Mucosa of descending colon (tissue), 3 donors: ENCODE measurements around the gene CLHC1. TPM values are rescaled to one million over a fixed set of nuclear protein-coding genes. Genes with fewer than 3 reads are reported as not detected.
"Not testable (repeated sequence)": the region's sequence is repeated elsewhere in the genome, so short reads cannot be mapped to it uniquely, and the experiment has no call there.

Source experiments
- ATAC-seq: fragments of 200-7000 bp; cut with Tn5 transposase; one replicate; pipeline ENCODE4 v1.9.1; 2020; ENCODE audit warnings: mild to moderate bottlenecking, moderate library complexity
- DNase-seq, 3 donors: peaks; one replicate each; pipeline ENCODE4 v3.0.0-alpha.2; 2020
- H3K36me3 ChIP-seq: fragments of 200-600 bp; one replicate; pipeline ENCODE4 v1.8.0; 2021; ENCODE audit warnings: low read depth, mild to moderate bottlenecking
- H3K4me1 ChIP-seq: fragments of 200-600 bp; one replicate; pipeline ENCODE4 v1.8.0; 2021; ENCODE audit warnings: low read depth, mild to moderate bottlenecking
- H3K4me3 ChIP-seq: fragments of 200-600 bp; one replicate; pipeline ENCODE4 v1.8.0; 2021; ENCODE audit warnings: mild to moderate bottlenecking
- H3K9me3 ChIP-seq: fragments of 200-600 bp; one replicate; pipeline ENCODE4 v1.8.0; 2021; ENCODE audit warnings: mild to moderate bottlenecking
- CTCF ChIP-seq: fragments of 200-600 bp; IDR thresholded peaks from one replicate; pipeline ENCODE4 v1.8.0; 2022; ENCODE audit warnings: antibody characterized with exemption, mild to moderate bottlenecking
- intact Hi-C, 2 donors: fragments of 100-400 bp; cut with DNase I in 1 of 2; cut with micrococcal nuclease in 1 of 2; formaldehyde crosslinking; loops; one replicate each; pipeline versions ENCODE4 v1.11.0 to v1.11.1; 2022; cut with DNase I, micrococcal nuclease
- total RNA-seq, 3 donors: library from RNA; stranded (reverse); fragmentation: NEBNext Ultra II Directional in 2 of 3; extraction: Animal tissue kit (Norgen Biotek cat#: 25700) in 2 of 3; gene quantifications; one replicate each; pipeline versions ENCODE4 v1.2.1 to v1.2.4, GENCODE V29; 2021 to 2023
- donor health status: DM: no; HTN: no; CAD: no; lungs with moderate emphysema.
- donor health status: DM: no; HTN: no; CAD: no.
- donor health status: DM: no; HTN: yes; CAD: no.

CLHC1 gene
- total RNA-seq, 3 donors from 2014 or later = 9.2 to 15.5 (median 13.2) TPM

- peaks cover 3% of the 10 kb centered on the region for H3K9me3 ChIP-seq
- TF ChIP-seq CTCF = no peak
- no peaks in the 10 kb centered on the region for H3K36me3 ChIP-seq
- H3K4me3 ChIP-seq = no peak overlapping the region
- DNase-seq (no peak), ATAC-seq (no peak)
- no peaks in the 10 kb centered on the region for H3K4me1 ChIP-seq
- intact Hi-C loops = no loop called here
Measured at GRCh38 chr2:55204536-55204935, 27.6 kb downstream of the CLHC1 start.

- Histone ChIP-seq H3K9me3 (peaks cover 3% of the 10 kb centered on the region), H3K36me3 (no peaks in the 10 kb centered on the region), H3K4me1 (no peaks in the 10 kb centered on the region), H3K4me3 (no peak overlapping the region)
- ATAC-seq (no peak), DNase-seq (no peak)
- intact Hi-C loops = no loop called here
- TF ChIP-seq CTCF = no peak
Measured at GRCh38 chr2:55200416-55200815, 31.7 kb downstream of the CLHC1 start.

- TF ChIP-seq CTCF = no peak
- H3K4me3 ChIP-seq = no peak overlapping the region
- ATAC-seq = no peak
- DNase-seq = no peak
- no peaks in the 10 kb centered on the region for H3K4me1 ChIP-seq
- intact Hi-C loops = no loop called here
- peaks cover 3% of the 10 kb centered on the region for H3K9me3 ChIP-seq
- H3K36me3 ChIP-seq = no peaks in the 10 kb centered on the region
Measured at GRCh38 chr2:55196526-55196925, 35.6 kb downstream of the CLHC1 start.

GRCh38 chr2:55191888-55192287, 40.2 kb downstream of the CLHC1 start:
- H3K4me3 ChIP-seq, ATAC-seq, H3K4me1 ChIP-seq, H3K9me3 ChIP-seq, DNase-seq, H3K36me3 ChIP-seq, intact Hi-C loops: not testable (repeated sequence)

- intact Hi-C loops, H3K4me1 ChIP-seq, ATAC-seq, H3K9me3 ChIP-seq, H3K4me3 ChIP-seq, H3K36me3 ChIP-seq, DNase-seq: not testable (repeated sequence)
Measured at GRCh38 chr2:55186837-55187236, 45.3 kb downstream of the CLHC1 start.

GRCh38 chr2:55180374-55180773, 51.7 kb downstream of the CLHC1 start:
- no peak for ATAC-seq
- no peaks in the 10 kb centered on the region for H3K9me3 ChIP-seq
- H3K36me3 ChIP-seq = no peaks in the 10 kb centered on the region
- no peaks in the 10 kb centered on the region for H3K4me1 ChIP-seq
- H3K4me3 ChIP-seq = no peak overlapping the region
- intact Hi-C loops = no loop called here
- no peak for TF ChIP-seq CTCF
- no peak for DNase-seq

- DNase-seq = no peak
Measured at GRCh38 chr2:55176094-55176415, 56.0 kb downstream of the CLHC1 start.

More at GRCh38 chr2:55176094-55176415, 56.0 kb downstream of the CLHC1 start:
- Histone ChIP-seq H3K4me3 (no peak overlapping the region), H3K9me3 (no peaks in the 10 kb centered on the region), H3K4me1 (no peaks in the 10 kb centered on the region), H3K36me3 (no peaks in the 10 kb centered on the region)
- intact Hi-C loops = no loop called here
- no peak for TF ChIP-seq CTCF
- ATAC-seq = no peak
